Mesodermal cell (in vitro differentiated cells): ENCODE results near the gene SNX20.

Source experiments
- H3K27ac ChIP-seq: 2 replicates; pipeline ENCODE4 v1.7.0; 2013; ENCODE audit warnings: mild to moderate bottlenecking, low read depth, low read length, moderate library complexity; ENCODE audit not compliant: severe bottlenecking
- H3K36me3 ChIP-seq: 2 replicates; pipeline ENCODE4 v1.7.1; 2013; ENCODE audit warnings: mild to moderate bottlenecking, low read length, moderate library complexity; ENCODE audit not compliant: control insufficient read depth, insufficient read depth
- H3K4me1 ChIP-seq: one replicate; pipeline ENCODE4 v1.7.1; 2013; ENCODE audit warnings: mild to moderate bottlenecking, low read length; ENCODE audit not compliant: insufficient read depth, control insufficient read depth, poor library complexity, severe bottlenecking
- H3K4me3 ChIP-seq: 2 replicates; pipeline ENCODE4 v1.7.0; 2013; ENCODE audit warnings: low read length, control low read depth, mild to moderate bottlenecking; ENCODE audit not compliant: insufficient read depth, poor library complexity, severe bottlenecking; ENCODE audit errors: extremely low read depth
- H3K9me3 ChIP-seq: 2 replicates; pipeline ENCODE4 v1.7.1; 2013; ENCODE audit warnings: mild to moderate bottlenecking, low read length, moderate library complexity; ENCODE audit not compliant: control insufficient read depth
- WGBS, 2 experiments: methylation state at CpG; one replicate each; pipeline ENCODE4 v1.1.5; 2013; ENCODE audit warnings: missing lambda C conversion rate in 2 of 2; ENCODE audit not compliant: insufficient coverage in 2 of 2; 5-methylcytosine and 5-hydroxymethylcytosine counted together

The SNX20 gene

GRCh38 chr16:50717091-50717490, 36.0 kb upstream of the SNX20 start:
- WGBS, 2 experiments = 69 to 100% methylated on average over 3 to 4 of the region's 4 CpGs
- Histone ChIP-seq H3K36me3 (no peaks in the 10 kb centered on the region), H3K27ac (no peak overlapping the region), H3K4me3 (no peak overlapping the region), H3K4me1 (peaks cover 2% of the 10 kb centered on the region), H3K9me3 (no peaks in the 10 kb centered on the region)

GRCh38 chr16:50712956-50713355, 31.8 kb upstream of the SNX20 start:
- Histone ChIP-seq H3K4me1 (peaks cover 5% of the 10 kb centered on the region), H3K4me3 (no peak overlapping the region), H3K9me3 (no peaks in the 10 kb centered on the region), H3K27ac (no peak overlapping the region), H3K36me3 (no peaks in the 10 kb centered on the region)
- 83 to 94% methylated on average over 2 of the region's 4 CpGs for WGBS, 2 experiments

DNA sequence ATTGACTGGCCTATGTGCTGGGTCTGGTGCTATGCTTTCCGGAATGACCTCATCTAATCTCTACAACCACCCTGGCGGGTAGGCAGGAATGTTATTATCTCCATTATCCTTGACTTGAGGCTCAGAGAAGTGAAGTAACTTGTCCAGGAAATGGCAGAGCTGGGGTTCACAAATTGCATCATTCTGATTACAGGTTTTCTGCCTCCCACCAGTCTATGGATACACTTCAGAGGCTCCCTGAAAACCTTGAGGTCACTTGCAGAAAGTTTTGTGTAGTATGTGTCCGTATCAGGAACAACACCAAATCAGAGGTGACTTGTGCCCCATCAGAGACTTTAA, 31.4 kb upstream of the SNX20 start:
- no CpG with 5 or more reads among the region's 3 CpGs for WGBS, 2 experiments
- Histone ChIP-seq H3K27ac (no peak overlapping the region), H3K9me3 (no peaks in the 10 kb centered on the region), H3K4me3 (no peak overlapping the region), H3K4me1 (peaks cover 5% of the 10 kb centered on the region), H3K36me3 (no peaks in the 10 kb centered on the region)

GRCh38 chr16:50711862-50712559, 30.9 kb upstream of the SNX20 start:
- no peaks in the 10 kb centered on the region for H3K36me3 ChIP-seq
- H3K4me1 ChIP-seq = peaks cover 5% of the 10 kb centered on the region
- WGBS, 2 experiments = 94 to 96% methylated on average over 23 to 24 of the region's 25 CpGs
- no peaks in the 10 kb centered on the region for H3K9me3 ChIP-seq
- H3K27ac ChIP-seq = no peak overlapping the region
- H3K4me3 ChIP-seq = no peak overlapping the region

DNA sequence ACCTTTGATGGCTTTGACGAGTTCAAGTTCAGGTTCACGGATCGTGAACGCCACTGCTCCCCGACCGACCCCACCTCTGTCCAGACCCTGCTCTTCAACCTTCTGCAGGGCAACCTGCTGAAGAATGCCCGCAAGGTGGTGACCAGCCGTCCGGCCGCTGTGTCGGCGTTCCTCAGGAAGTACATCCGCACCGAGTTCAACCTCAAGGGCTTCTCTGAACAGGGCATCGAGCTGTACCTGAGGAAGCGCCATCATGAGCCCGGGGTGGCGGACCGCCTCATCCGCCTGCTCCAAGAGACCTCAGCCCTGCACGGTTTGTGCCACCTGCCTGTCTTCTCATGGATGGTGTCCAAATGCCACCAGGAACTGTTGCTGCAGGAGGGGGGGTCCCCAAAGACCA, 29.9 kb upstream of the SNX20 start:
- Histone ChIP-seq H3K9me3 (no peaks in the 10 kb centered on the region), H3K4me3 (no peak overlapping the region), H3K27ac (no peak overlapping the region), H3K4me1 (peaks cover 5% of the 10 kb centered on the region), H3K36me3 (no peaks in the 10 kb centered on the region)
- 97 to 98% methylated on average over 21 of the region's 21 CpGs for WGBS, 2 experiments

GRCh38 chr16:50709980-50710379, 28.9 kb upstream of the SNX20 start:
- H3K4me3 ChIP-seq = no peak overlapping the region
- H3K36me3 ChIP-seq = no peaks in the 10 kb centered on the region
- H3K27ac ChIP-seq = no peak overlapping the region
- 87 to 91% methylated on average over 5 of the region's 5 CpGs for WGBS, 2 experiments
- H3K4me1 ChIP-seq = peaks cover 5% of the 10 kb centered on the region
- H3K9me3 ChIP-seq = no peaks in the 10 kb centered on the region

DNA sequence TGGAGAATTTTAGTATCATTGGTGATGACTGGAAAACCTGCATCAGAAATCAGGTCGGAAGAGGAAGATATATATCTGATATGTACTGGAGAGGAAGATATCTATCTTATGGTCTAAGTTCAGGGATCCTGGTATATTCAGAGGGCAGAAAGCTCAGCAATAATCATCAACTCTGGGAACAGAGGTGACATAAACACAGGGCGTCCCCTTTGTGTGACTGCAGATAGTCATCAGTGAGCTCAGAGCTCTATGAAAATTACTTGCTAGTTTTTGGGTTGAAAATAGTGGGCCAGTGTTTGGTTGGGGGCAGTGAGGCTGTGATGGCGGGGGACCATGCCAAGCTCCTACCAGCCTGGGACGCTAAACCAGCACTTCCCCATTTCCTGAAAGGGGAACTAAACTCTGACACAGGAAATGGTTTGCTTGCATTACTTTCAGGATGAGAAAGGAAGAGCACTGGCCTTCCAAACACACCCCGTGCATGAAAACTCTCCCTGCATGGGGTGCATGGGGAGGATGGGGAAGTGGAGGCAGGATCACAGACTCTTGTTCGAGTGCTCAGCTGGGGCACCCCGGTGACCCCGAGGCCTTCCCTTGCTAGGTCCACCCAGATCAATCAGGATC, 28.1 kb upstream of the SNX20 start:
- H3K9me3 ChIP-seq = peaks cover 4% of the 10 kb centered on the region
- peaks cover 5% of the 10 kb centered on the region for H3K4me1 ChIP-seq
- H3K4me3 ChIP-seq = no peak overlapping the region
- no peaks in the 10 kb centered on the region for H3K36me3 ChIP-seq
- H3K27ac ChIP-seq = no peak overlapping the region
- WGBS, 2 experiments = 89 to 95% methylated on average over 4 to 5 of the region's 8 CpGs

- H3K4me1 ChIP-seq = peaks cover 5% of the 10 kb centered on the region
- no peaks in the 10 kb centered on the region for H3K36me3 ChIP-seq
- no peak overlapping the region for H3K27ac ChIP-seq
- 90 to 94% methylated on average over 7 to 9 of the region's 10 CpGs for WGBS, 2 experiments
- H3K9me3 ChIP-seq = peaks cover 7% of the 10 kb centered on the region
- H3K4me3 ChIP-seq = no peak overlapping the region
Observed at GRCh38 chr16:50708373-50709060, 27.4 kb upstream of the SNX20 start.

DNA sequence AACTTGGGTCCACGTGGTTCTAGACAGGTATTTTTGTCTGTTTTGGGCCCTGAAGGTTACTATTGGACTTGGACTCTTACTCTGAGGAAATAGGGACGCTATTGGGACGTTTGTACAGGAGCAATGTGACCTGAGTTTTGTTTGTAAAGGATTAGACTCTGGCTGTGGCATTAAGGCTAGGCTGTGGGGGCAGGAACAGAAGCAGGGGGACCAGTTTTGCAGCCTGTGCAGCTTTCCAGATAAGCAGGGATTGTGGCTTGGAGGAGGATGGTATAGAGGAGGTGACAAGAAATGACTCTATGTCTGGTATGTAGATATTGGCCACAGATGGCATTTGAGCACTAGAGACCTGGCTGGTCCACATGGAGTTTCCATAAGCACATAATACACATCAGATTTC, 25.1 kb upstream of the SNX20 start:
- H3K9me3 ChIP-seq = peaks cover 7% of the 10 kb centered on the region
- 58 to 65% methylated on average over 3 of the region's 3 CpGs for WGBS, 2 experiments
- H3K36me3 ChIP-seq = no peaks in the 10 kb centered on the region
- H3K4me1 ChIP-seq = no peaks in the 10 kb centered on the region
- no peak overlapping the region for H3K4me3 ChIP-seq
- H3K27ac ChIP-seq = no peak overlapping the region

DNA sequence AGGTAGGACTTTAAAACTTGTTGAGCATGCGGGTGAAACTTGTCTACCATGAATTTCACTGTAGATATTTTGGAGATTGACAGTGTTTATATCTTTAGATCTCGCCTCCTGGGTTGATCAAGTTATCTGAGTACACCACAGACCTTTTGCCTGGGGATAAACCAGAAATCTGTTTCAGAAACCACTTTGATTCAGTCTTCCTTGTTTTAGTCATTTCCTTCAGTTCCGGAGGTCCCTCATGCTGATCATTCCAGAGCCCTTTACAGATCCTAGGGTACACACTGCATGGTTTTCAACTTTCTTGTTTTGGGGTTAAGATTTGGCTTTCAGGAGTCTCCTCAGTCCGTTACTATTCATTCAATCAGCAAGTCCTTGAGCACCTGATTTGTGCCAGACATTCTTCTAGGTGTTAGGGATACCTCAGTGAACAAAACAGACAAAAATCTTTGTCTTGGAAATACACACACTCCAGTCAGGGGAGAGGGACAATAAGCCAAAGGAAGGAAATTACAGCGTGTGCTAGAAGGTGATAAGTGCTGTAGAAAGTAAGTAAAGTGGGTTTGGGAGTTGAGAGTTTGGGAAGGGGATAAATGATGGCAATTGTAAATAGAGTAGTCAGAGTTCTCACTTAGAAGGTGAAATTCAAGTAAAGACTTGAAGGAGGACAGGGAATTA, 24.5 kb upstream of the SNX20 start:
- 80 to 87% methylated on average over 3 of the region's 5 CpGs for WGBS, 2 experiments
- H3K4me3 ChIP-seq = no peak overlapping the region

More for the DNA sequence above, 24.5 kb upstream of the SNX20 start:
- Histone ChIP-seq H3K4me1 (no peaks in the 10 kb centered on the region), H3K9me3 (peaks cover 7% of the 10 kb centered on the region), H3K27ac (no peak overlapping the region), H3K36me3 (no peaks in the 10 kb centered on the region)
